Measurements from ENCODE around the gene SLC30A10. TPM values are rescaled to one million over a fixed set of nuclear protein-coding genes. Genes with fewer than 3 reads are reported as not detected.

SLC30A10 gene
- total RNA-seq, 1 experiment from 2014 or later, result 0.26 TPM

DNA sequence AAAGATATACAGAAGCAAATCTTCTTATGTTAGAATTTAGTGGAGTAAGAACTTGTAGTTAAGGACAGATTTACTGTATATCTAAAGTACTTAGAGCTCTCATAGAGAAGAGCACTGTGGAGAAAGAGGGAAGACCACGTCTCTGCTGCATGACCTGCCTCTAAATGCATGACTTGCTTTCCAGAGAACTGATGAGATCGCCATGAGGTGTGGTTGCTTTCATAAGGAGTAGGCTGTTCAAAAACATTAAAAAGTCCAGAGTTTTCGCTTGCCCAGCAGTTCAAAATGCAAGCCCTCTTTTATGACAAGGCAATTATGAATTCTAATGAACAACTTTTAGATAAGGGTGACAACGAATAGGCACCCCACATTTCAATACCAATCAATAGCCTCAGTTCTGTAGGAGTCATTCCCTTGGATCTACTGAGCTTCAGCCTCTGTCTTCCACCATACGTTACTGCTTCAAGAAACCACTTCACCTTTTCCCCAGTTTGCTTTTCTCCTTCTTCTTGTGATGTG, 24.9 kb downstream of the SLC30A10 start:
- H3K27ac Mint-ChIP-seq, result no peak overlapping the region
- H3K9me3 Mint-ChIP-seq, result no peaks in the 10 kb centered on the region
- no peaks in the 10 kb centered on the region for H3K36me3 Mint-ChIP-seq
- DNase-seq (ENCODE audit: low spot score), result no peak
- no peaks in the 10 kb centered on the region for H3K27me3 Mint-ChIP-seq (ENCODE audit: low read depth)
- no peak overlapping the region for H3K4me3 Mint-ChIP-seq
- no peak for ATAC-seq
- H3K4me1 Mint-ChIP-seq, result peaks cover 16% of the 10 kb centered on the region
- ChIA-PET POLR2A (no interaction called here), CTCF (no interaction called here)
- TF ChIP-seq KAT7 (CRISPR knock-in tag; IDR thresholded peaks at IDR 0.05; ENCODE audit: borderline replicate concordance) (no peak), ZNF219 (CRISPR knock-in tag; IDR thresholded peaks at IDR 0.05; ENCODE audit: borderline replicate concordance) (no peak), ZNF138 (CRISPR knock-in tag; conservative IDR thresholded peaks at IDR 0.05) (no peak), GTF2I (CRISPR knock-in tag; conservative IDR thresholded peaks at IDR 0.05) (no peak), NR2C2 (CRISPR knock-in tag; IDR thresholded peaks at IDR 0.05) (no peak), ZNF232 (CRISPR knock-in tag; IDR thresholded peaks at IDR 0.05) (no peak), SP1 (CRISPR knock-in tag; conservative IDR thresholded peaks at IDR 0.05) (no peak), RELA (CRISPR knock-in tag; IDR thresholded peaks at IDR 0.05; ENCODE audit: borderline replicate concordance) (no peak), ZNF121 (CRISPR knock-in tag; IDR thresholded peaks at IDR 0.05) (no peak), ZNF671 (CRISPR knock-in tag; IDR thresholded peaks at IDR 0.05) (no peak), TP53 (CRISPR knock-in tag; IDR thresholded peaks at IDR 0.05) (no peak), TEAD1 (CRISPR knock-in tag; IDR thresholded peaks at IDR 0.05) (no peak)
- TF ChIP-seq, protein P1, sequence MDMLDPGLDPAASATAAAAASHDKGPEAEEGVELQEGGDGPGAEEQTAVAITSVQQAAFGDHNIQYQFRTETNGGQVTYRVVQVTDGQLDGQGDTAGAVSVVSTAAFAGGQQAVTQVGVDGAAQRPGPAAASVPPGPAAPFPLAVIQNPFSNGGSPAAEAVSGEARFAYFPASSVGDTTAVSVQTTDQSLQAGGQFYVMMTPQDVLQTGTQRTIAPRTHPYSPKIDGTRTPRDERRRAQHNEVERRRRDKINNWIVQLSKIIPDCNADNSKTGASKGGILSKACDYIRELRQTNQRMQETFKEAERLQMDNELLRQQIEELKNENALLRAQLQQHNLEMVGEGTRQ (CRISPR knock-in tag; IDR thresholded peaks at IDR 0.05), result no peak
- TF ChIP-seq, protein P2, sequence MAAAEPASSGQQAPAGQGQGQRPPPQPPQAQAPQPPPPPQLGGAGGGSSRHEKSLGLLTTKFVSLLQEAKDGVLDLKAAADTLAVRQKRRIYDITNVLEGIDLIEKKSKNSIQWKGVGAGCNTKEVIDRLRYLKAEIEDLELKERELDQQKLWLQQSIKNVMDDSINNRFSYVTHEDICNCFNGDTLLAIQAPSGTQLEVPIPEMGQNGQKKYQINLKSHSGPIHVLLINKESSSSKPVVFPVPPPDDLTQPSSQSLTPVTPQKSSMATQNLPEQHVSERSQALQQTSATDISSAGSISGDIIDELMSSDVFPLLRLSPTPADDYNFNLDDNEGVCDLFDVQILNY (CRISPR knock-in tag; IDR thresholded peaks at IDR 0.05), result no peak
- TF ChIP-seq, protein P3, sequence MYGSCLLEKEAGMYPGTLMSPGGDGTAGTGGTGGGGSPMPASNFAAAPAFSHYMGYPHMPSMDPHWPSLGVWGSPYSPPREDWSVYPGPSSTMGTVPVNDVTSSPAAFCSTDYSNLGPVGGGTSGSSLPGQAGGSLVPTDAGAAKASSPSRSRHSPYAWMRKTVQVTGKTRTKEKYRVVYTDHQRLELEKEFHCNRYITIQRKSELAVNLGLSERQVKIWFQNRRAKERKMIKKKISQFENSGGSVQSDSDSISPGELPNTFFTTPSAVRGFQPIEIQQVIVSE (CRISPR knock-in tag; IDR thresholded peaks at IDR 0.05; ENCODE audit: borderline replicate concordance), result no peak
- TF ChIP-seq, protein P4, sequence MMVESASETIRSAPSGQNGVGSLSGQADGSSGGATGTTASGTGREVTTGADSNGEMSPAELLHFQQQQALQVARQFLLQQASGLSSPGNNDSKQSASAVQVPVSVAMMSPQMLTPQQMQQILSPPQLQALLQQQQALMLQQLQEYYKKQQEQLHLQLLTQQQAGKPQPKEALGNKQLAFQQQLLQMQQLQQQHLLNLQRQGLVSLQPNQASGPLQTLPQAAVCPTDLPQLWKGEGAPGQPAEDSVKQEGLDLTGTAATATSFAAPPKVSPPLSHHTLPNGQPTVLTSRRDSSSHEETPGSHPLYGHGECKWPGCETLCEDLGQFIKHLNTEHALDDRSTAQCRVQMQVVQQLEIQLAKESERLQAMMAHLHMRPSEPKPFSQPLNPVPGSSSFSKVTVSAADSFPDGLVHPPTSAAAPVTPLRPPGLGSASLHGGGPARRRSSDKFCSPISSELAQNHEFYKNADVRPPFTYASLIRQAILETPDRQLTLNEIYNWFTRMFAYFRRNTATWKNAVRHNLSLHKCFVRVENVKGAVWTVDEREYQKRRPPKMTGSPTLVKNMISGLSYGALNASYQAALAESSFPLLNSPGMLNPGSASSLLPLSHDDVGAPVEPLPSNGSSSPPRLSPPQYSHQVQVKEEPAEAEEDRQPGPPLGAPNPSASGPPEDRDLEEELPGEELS (CRISPR knock-in tag; IDR thresholded peaks at IDR 0.05), result no peak
- TF ChIP-seq, protein P5, sequence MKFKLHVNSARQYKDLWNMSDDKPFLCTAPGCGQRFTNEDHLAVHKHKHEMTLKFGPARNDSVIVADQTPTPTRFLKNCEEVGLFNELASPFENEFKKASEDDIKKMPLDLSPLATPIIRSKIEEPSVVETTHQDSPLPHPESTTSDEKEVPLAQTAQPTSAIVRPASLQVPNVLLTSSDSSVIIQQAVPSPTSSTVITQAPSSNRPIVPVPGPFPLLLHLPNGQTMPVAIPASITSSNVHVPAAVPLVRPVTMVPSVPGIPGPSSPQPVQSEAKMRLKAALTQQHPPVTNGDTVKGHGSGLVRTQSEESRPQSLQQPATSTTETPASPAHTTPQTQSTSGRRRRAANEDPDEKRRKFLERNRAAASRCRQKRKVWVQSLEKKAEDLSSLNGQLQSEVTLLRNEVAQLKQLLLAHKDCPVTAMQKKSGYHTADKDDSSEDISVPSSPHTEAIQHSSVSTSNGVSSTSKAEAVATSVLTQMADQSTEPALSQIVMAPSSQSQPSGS (CRISPR knock-in tag; IDR thresholded peaks at IDR 0.05; ENCODE audit: borderline replicate concordance, low read depth), result no peak

DNA sequence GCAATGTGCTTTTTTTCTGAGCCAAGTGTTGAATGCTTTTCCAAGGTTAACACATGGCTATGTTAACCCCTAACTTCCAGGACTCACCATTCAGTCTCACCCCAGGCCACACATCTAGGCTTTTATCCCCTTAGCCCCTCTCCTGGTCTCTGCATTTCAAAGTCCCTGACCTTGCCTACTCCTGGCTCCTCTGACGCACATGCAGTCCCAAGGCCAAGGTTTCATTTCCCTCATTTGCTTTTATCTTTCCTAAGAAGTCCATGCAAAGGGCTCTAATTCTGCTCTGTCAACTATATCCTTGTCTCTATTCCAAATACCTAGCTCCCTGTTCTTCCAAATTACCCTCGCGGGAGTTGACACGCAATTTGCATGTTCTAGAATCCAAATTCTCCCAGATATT, 25.4 kb downstream of the SLC30A10 start:
- ChIA-PET POLR2A (no interaction called here), CTCF (no interaction called here)
- ATAC-seq (peak; percentile 39; the same call in 1 of the 2 replicates), DNase-seq (ENCODE audit: low spot score) (no peak)
- Mint-ChIP-seq H3K27ac (no peak overlapping the region), H3K4me3 (no peak overlapping the region), H3K27me3 (ENCODE audit: low read depth) (no peaks in the 10 kb centered on the region), H3K9me3 (no peaks in the 10 kb centered on the region), H3K4me1 (peaks cover 18% of the 10 kb centered on the region), H3K36me3 (no peaks in the 10 kb centered on the region)
- TF ChIP-seq, protein P6, sequence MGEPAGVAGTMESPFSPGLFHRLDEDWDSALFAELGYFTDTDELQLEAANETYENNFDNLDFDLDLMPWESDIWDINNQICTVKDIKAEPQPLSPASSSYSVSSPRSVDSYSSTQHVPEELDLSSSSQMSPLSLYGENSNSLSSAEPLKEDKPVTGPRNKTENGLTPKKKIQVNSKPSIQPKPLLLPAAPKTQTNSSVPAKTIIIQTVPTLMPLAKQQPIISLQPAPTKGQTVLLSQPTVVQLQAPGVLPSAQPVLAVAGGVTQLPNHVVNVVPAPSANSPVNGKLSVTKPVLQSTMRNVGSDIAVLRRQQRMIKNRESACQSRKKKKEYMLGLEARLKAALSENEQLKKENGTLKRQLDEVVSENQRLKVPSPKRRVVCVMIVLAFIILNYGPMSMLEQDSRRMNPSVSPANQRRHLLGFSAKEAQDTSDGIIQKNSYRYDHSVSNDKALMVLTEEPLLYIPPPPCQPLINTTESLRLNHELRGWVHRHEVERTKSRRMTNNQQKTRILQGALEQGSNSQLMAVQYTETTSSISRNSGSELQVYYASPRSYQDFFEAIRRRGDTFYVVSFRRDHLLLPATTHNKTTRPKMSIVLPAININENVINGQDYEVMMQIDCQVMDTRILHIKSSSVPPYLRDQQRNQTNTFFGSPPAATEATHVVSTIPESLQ (CRISPR knock-in tag; IDR thresholded peaks at IDR 0.05), result no peak
- TF ChIP-seq SMAD3 (CRISPR knock-in tag; IDR thresholded peaks at IDR 0.05; ENCODE audit: borderline replicate concordance) (no peak), OVOL2 (CRISPR knock-in tag; IDR thresholded peaks at IDR 0.05; ENCODE audit: borderline replicate concordance) (no peak), SMAD4 (CRISPR knock-in tag; IDR thresholded peaks at IDR 0.05) (no peak), NFYB (CRISPR knock-in tag; conservative IDR thresholded peaks at IDR 0.05; ENCODE audit: low read depth) (no peak), EMX1 (CRISPR knock-in tag; IDR thresholded peaks at IDR 0.05) (no peak)
- TF ChIP-seq, protein P7, sequence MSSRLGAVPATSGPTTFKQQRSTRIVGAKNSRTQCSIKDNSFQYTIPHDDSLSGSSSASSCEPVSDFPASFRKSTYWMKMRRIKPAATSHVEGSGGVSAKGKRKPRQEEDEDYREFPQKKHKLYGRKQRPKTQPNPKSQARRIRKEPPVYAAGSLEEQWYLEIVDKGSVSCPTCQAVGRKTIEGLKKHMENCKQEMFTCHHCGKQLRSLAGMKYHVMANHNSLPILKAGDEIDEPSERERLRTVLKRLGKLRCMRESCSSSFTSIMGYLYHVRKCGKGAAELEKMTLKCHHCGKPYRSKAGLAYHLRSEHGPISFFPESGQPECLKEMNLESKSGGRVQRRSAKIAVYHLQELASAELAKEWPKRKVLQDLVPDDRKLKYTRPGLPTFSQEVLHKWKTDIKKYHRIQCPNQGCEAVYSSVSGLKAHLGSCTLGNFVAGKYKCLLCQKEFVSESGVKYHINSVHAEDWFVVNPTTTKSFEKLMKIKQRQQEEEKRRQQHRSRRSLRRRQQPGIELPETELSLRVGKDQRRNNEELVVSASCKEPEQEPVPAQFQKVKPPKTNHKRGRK (CRISPR knock-in tag; IDR thresholded peaks at IDR 0.05; ENCODE audit: borderline replicate concordance), result no peak
- TF ChIP-seq, protein P8, sequence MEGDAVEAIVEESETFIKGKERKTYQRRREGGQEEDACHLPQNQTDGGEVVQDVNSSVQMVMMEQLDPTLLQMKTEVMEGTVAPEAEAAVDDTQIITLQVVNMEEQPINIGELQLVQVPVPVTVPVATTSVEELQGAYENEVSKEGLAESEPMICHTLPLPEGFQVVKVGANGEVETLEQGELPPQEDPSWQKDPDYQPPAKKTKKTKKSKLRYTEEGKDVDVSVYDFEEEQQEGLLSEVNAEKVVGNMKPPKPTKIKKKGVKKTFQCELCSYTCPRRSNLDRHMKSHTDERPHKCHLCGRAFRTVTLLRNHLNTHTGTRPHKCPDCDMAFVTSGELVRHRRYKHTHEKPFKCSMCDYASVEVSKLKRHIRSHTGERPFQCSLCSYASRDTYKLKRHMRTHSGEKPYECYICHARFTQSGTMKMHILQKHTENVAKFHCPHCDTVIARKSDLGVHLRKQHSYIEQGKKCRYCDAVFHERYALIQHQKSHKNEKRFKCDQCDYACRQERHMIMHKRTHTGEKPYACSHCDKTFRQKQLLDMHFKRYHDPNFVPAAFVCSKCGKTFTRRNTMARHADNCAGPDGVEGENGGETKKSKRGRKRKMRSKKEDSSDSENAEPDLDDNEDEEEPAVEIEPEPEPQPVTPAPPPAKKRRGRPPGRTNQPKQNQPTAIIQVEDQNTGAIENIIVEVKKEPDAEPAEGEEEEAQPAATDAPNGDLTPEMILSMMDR (IDR thresholded peaks at IDR 0.05), result no peak

Data from WTC11 (cell line).